H1 (cell line): ENCODE results near the gene OR5AL1. TPM values are rescaled to one million over a fixed set of nuclear protein-coding genes. Genes with fewer than 3 reads are reported as not detected.
A peak's percentile ranks its signal among the peaks of the same experiment; 100 is the strongest.

Experiments used
- CTCF ChIA-PET: fragments of 300-600 bp; sonication (Branson Sonifier 250); formaldehyde crosslinking; loops from one replicate; lab custom pipeline; 2021; ENCODE audit not compliant: partially characterized antibody; lab: Charles Lee
- POLR2A ChIA-PET: fragments of 300-600 bp; sonication (Branson Sonifier 250); formaldehyde crosslinking; loops from one replicate; lab custom pipeline; 2021; ENCODE audit warnings: inconsistent platforms; ENCODE audit not compliant: partially characterized antibody; lab: Charles Lee
- DNase-seq, 2 experiments: peaks; one replicate each; pipeline versions ENCODE4 v3.0.0 to v3.0.0-alpha.2; 2010 to 2022; ENCODE audit warnings: low spot score in 2 of 2, low read depth in 1 of 2, mixed read lengths in 1 of 2
- FAIRE-seq: peaks from 2 replicates; lab custom pipeline; 2011; peaks lifted over from hg19 to GRCh38; lab: Jason Lieb, UNC
- H2AFZ ChIP-seq: 2 replicates; pipeline ENCODE4 v1.8.1; 2012; ENCODE audit warnings: low read length, inconsistent platforms
- H2AK5ac ChIP-seq: 2 replicates; pipeline ENCODE4 v1.6.1; 2013; ENCODE audit warnings: low read depth, low read length
- H2BK120ac ChIP-seq: replicated peaks from 2 replicates; pipeline ENCODE3; 2013; ENCODE audit warnings: low read depth, low read length, inconsistent platforms
- H2BK12ac ChIP-seq: 2 replicates; pipeline ENCODE4 v1.6.1; 2013; ENCODE audit warnings: low read depth, low read length
- H2BK15ac ChIP-seq: 2 replicates; pipeline ENCODE4 v1.6.1; 2013; ENCODE audit warnings: low read length
- H2BK20ac ChIP-seq: 2 replicates; pipeline ENCODE4 v1.6.1; 2013; ENCODE audit warnings: low read length
- H2BK5ac ChIP-seq: 2 replicates; pipeline ENCODE4 v1.6.1; 2013; ENCODE audit warnings: low read depth, low read length
- H3K14ac ChIP-seq: 2 replicates; pipeline ENCODE4 v1.6.1; 2013; ENCODE audit warnings: inconsistent platforms; ENCODE audit not compliant: insufficient read length
- H3K18ac ChIP-seq: 2 replicates; pipeline ENCODE4 v1.6.1; 2013; ENCODE audit warnings: low read length; ENCODE audit errors: extremely low read depth
- H3K23ac ChIP-seq: 2 replicates; pipeline ENCODE4 v1.6.1; 2013; ENCODE audit warnings: inconsistent platforms; ENCODE audit not compliant: insufficient read length
- H3K23me2 ChIP-seq: 2 replicates; pipeline ENCODE4 v1.6.1; 2013; ENCODE audit warnings: low read depth, low read length
- H3K27ac ChIP-seq: 2 replicates; pipeline ENCODE4 v1.6.1; 2011; ENCODE audit warnings: low read depth, low read length, inconsistent platforms
- H3K27me3 ChIP-seq, 4 experiments: replicated peaks in 1 of 4; 1 replicate in 1 of 4; 2 replicates in 3 of 4; pipeline versions ENCODE4 v1.6.1 to v1.8.1; 2011 to 2013; ENCODE audit warnings: low read length in 3 of 4, mild to moderate bottlenecking in 3 of 4, inconsistent platforms in 2 of 4, mixed read lengths in 2 of 4, moderate library complexity in 1 of 4; ENCODE audit not compliant: control insufficient read depth in 3 of 4, insufficient read depth in 3 of 4; ENCODE audit errors: extremely low read depth in 1 of 4
- H3K36me3 ChIP-seq, 4 experiments: 2 replicates each; pipeline versions ENCODE4 v1.6.1 to v1.8.1; 2011 to 2013; ENCODE audit warnings: mild to moderate bottlenecking in 4 of 4, low read length in 3 of 4, moderate library complexity in 2 of 4, control low read depth in 1 of 4, inconsistent platforms in 1 of 4; ENCODE audit not compliant: insufficient read depth in 4 of 4, control insufficient read depth in 2 of 4
- H3K4ac ChIP-seq: replicated peaks from 2 replicates; pipeline ENCODE3; 2013; ENCODE audit warnings: low read length, low read depth, mixed read lengths, inconsistent platforms; ENCODE audit not compliant: insufficient read length
- H3K4me1 ChIP-seq, 4 experiments: replicated peaks in 1 of 4; 1 replicate in 1 of 4; 2 replicates in 3 of 4; pipeline versions ENCODE4 v1.6.1 to v1.8.1; 2011 to 2013; ENCODE audit warnings: low read length in 3 of 4, inconsistent platforms in 2 of 4, mixed read lengths in 1 of 4; ENCODE audit not compliant: insufficient read depth in 4 of 4, control insufficient read depth in 3 of 4
- H3K4me2 ChIP-seq, 2 experiments: 2 replicates each; pipeline versions ENCODE4 v1.6.1 to v1.8.1; 2011 to 2013; ENCODE audit warnings: low read depth in 2 of 2, low read length in 2 of 2, control low read depth in 1 of 2, inconsistent platforms in 1 of 2, mild to moderate bottlenecking in 1 of 2; ENCODE audit not compliant: insufficient read depth in 1 of 2
- H3K4me3 ChIP-seq, 4 experiments: fragments of 200-600, 300-600 bp in 1 of 4; sonication (generic), shearing (Covaris generic), sonication (Bioruptor Twin) in 1 of 4; 2 replicates each; pipeline versions ENCODE4 v1.5.1 to v1.8.1; 2011 to 2016; ENCODE audit warnings: low read length in 4 of 4, low read depth in 3 of 4, control low read depth in 2 of 4, inconsistent platforms in 2 of 4, mild to moderate bottlenecking in 2 of 4, mixed read lengths in 1 of 4, moderate library complexity in 1 of 4; ENCODE audit not compliant: insufficient read depth in 2 of 4; ENCODE audit errors: extremely low read depth in 1 of 4
- H3K56ac ChIP-seq: replicated peaks from 2 replicates; pipeline ENCODE3; 2013; ENCODE audit warnings: low read depth, mild to moderate bottlenecking, mixed read lengths, low read length, inconsistent platforms; ENCODE audit not compliant: insufficient read length
- H3K79me1 ChIP-seq: 2 replicates; pipeline ENCODE4 v1.6.1; 2013; ENCODE audit warnings: low read depth, low read length, control low read depth
- H3K79me2 ChIP-seq, 2 experiments: 2 replicates each; pipeline versions ENCODE4 v1.6.1 to v1.8.1; 2012 to 2013; ENCODE audit warnings: low read length in 2 of 2, mild to moderate bottlenecking in 2 of 2, inconsistent platforms in 1 of 2; ENCODE audit not compliant: insufficient read depth in 2 of 2, control insufficient read depth in 1 of 2
- H3K9ac ChIP-seq, 4 experiments: replicated peaks in 1 of 4; 1 replicate in 1 of 4; 2 replicates in 3 of 4; pipeline versions ENCODE4 v1.6.1 to v1.8.1; 2011 to 2013; ENCODE audit warnings: low read depth in 3 of 4, low read length in 3 of 4, control low read depth in 2 of 4, mild to moderate bottlenecking in 2 of 4, moderate library complexity in 2 of 4, inconsistent platforms in 1 of 4; ENCODE audit errors: extremely low read depth in 1 of 4
- H3K9me3 ChIP-seq, 2 experiments: 2 replicates each; pipeline versions ENCODE4 v1.6.1 to v1.8.1; 2012 to 2013; ENCODE audit warnings: mild to moderate bottlenecking in 2 of 2, moderate library complexity in 2 of 2, control low read depth in 1 of 2, inconsistent platforms in 1 of 2, low read depth in 1 of 2, low read length in 1 of 2, mixed read lengths in 1 of 2; ENCODE audit not compliant: insufficient read depth in 2 of 2
- H4K20me1 ChIP-seq, 2 experiments: replicated peaks in 1 of 2; 2 replicates each; pipeline versions ENCODE3 to v1.8.1; 2011 to 2013; ENCODE audit warnings: inconsistent platforms in 2 of 2, low read length in 2 of 2, mild to moderate bottlenecking in 1 of 2; ENCODE audit not compliant: insufficient read depth in 2 of 2, control insufficient read depth in 1 of 2
- H4K5ac ChIP-seq: 2 replicates; pipeline ENCODE4 v1.6.1; 2013; ENCODE audit warnings: low read length, low read depth, mixed read lengths, inconsistent platforms; ENCODE audit not compliant: insufficient read length
- H4K8ac ChIP-seq: 2 replicates; pipeline ENCODE4 v1.8.0; 2013; ENCODE audit warnings: mild to moderate bottlenecking, moderate library complexity, low read length, inconsistent platforms; ENCODE audit not compliant: insufficient read depth; ENCODE audit errors: extremely low read depth
- H4K91ac ChIP-seq: replicated peaks from 2 replicates; pipeline ENCODE3; 2013; ENCODE audit warnings: low read length, mixed read lengths, inconsistent platforms; ENCODE audit not compliant: insufficient read length
- CEBPB ChIP-seq: IDR thresholded peaks from 2 replicates; pipeline ENCODE4 v1.6.1; 2012; ENCODE audit warnings: low read depth, low read length
- CTCF ChIP-seq, 3 experiments: IDR thresholded peaks; 1 replicate in 2 of 3; 2 replicates in 1 of 3; pipeline versions ENCODE4 v1.5.1 to v1.6.1; 2011; ENCODE audit warnings: low read length in 3 of 3, mild to moderate bottlenecking in 3 of 3, inconsistent platforms in 2 of 3, low read depth in 1 of 3, moderate library complexity in 1 of 3; ENCODE audit not compliant: insufficient read depth in 1 of 3; ENCODE audit errors: control extremely low read depth in 1 of 3
- RAD21 ChIP-seq, 2 experiments: IDR thresholded peaks in 1 of 2; conservative IDR thresholded peaks in 1 of 2; 2 replicates each; pipeline ENCODE4 v1.6.1; 2011; ENCODE audit warnings: low read depth in 2 of 2, low read length in 2 of 2, improper control_type of control experiment in 1 of 2, inconsistent platforms in 1 of 2, mild to moderate bottlenecking in 1 of 2, moderate library complexity in 1 of 2
- WGBS, 2 experiments: shearing (Covaris generic) in 1 of 2; methylation state at CpG; one replicate each; pipeline versions ENCODE4 v1.1.6 to v1.1.7; 2013 to 2015; ENCODE audit warnings: low lambda C conversion rate in 2 of 2, mixed read lengths in 2 of 2, inconsistent platforms in 1 of 2, low coverage in 1 of 2, missing lambda C conversion rate in 1 of 2; ENCODE audit not compliant: insufficient replicate concordance in 2 of 2, insufficient coverage in 1 of 2, insufficient read length in 1 of 2; ENCODE audit errors: extremely low coverage in 1 of 2, missing lambda C conversion rate in 1 of 2; 5-methylcytosine and 5-hydroxymethylcytosine counted together
- polyA plus RNA-seq, 7 experiments: library from polyadenylated mRNA; depleted of rRNA in 3 of 7; stranded (reverse) in 5 of 7; unstranded in 2 of 7; fragments of >200 nt in 5 of 7; fragments of 200-250 nt in 2 of 7; gene quantifications; 1 replicate in 5 of 7; 2 replicates in 1 of 7; 4 replicates in 1 of 7; pipeline versions ENCODE4 v1.2.1 to v1.2.3, GENCODE V29; 2011 to 2013; ENCODE audit warnings: missing spikeins in 2 of 7, mixed read lengths in 2 of 7
- total RNA-seq: library from RNA; stranded (reverse); fragmentation: NEBNext Ultra II Directional; extraction: Animal tissue kit (Norgen Biotek cat#: 25700); gene quantifications from 2 replicates; pipeline ENCODE4 v1.2.1, GENCODE V29; 2021

OR5AL1 gene
- total and polyA plus RNA-seq, 2 of the 8 experiments (the other 6 are each of a cell fraction or from before 2014, with no cell fraction given): not detected

DNA sequence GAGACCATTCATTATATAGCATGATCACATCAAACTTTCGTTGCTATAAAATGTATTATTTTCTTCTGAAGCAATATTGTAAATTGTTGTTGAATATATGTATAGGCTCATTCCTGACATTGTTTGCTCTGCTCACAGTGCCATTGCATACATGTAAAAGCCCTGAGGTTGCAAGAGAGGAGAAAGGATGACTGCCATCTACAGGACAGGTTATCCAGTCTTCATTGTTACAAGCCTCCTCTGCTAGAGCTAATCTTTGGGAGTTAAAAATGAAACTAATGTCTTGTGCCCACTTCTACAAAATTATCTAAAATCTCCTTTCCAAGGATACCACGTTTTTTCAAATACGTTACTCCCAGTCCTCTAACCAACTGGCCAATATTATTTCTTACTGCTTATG lies 16.4 kb upstream of the OR5AL1 start:
- H4K91ac ChIP-seq: no peak overlapping the region
- H3K18ac ChIP-seq: no peak overlapping the region
- no peak overlapping the region for H3K4ac ChIP-seq
- H3K79me2 ChIP-seq: no peaks in the 10 kb centered on the region
- 46% methylated on average over 3 of the region's 3 CpGs; no CpG with 5 or more reads in 1 of the 2 experiments for WGBS, 2 experiments
- no peak overlapping the region for H2BK12ac ChIP-seq
- ChIA-PET POLR2A (no interaction called here), CTCF (interaction anchor here (0.6 to 2.0 kb wide), 7 partner anchors 11 to 384 kb away, joined by 3 to 6 read pairs (median 3); a partner anchor contains a TSS)
- H3K23ac ChIP-seq: no peak overlapping the region
- no peak overlapping the region for H2BK20ac ChIP-seq
- H2AFZ ChIP-seq: no peak overlapping the region
- no peaks in the 10 kb centered on the region for H3K9me3 ChIP-seq
- H2AK5ac ChIP-seq: no peak overlapping the region
- H3K79me1 ChIP-seq: no peaks in the 10 kb centered on the region
- no peak overlapping the region for H4K5ac ChIP-seq
- no peak overlapping the region for H2BK15ac ChIP-seq
- H3K27ac ChIP-seq: no peak overlapping the region
- H3K4me2 ChIP-seq: no peak overlapping the region
- FAIRE-seq (peak; percentile 52), DNase-seq (no peak)
- no peak overlapping the region for H3K9ac ChIP-seq
- H4K8ac ChIP-seq: no peak overlapping the region
- H2BK120ac ChIP-seq: no peak overlapping the region
- H3K4me1 ChIP-seq: no peaks in the 10 kb centered on the region
- TF ChIP-seq RAD21 (IDR thresholded peaks at IDR 0.05 in 1 of 2, conservative IDR thresholded peaks at IDR 0.05 in 1 of 2; ENCODE audit: low read depth in 2 of 2, low read length in 2 of 2): peak; percentile 53 to 56
- no peak for TF ChIP-seq CEBPB
- TF ChIP-seq CTCF (IDR thresholded peaks at IDR 0.05; ENCODE audit: control extremely low read depth in 1 of 3, insufficient read depth in 1 of 3, low read depth in 1 of 3, low read length in 3 of 3): peak in 2 of 3 experiments; percentile 34 to 55; a peak in 3 of 4 replicates
- H3K36me3 ChIP-seq: no peaks in the 10 kb centered on the region
- H3K56ac ChIP-seq: no peak overlapping the region
- no peak overlapping the region for H2BK5ac ChIP-seq
- no peak overlapping the region for H3K4me3 ChIP-seq
- no peaks in the 10 kb centered on the region for H3K27me3 ChIP-seq
- no peak overlapping the region for H3K14ac ChIP-seq
- no peaks in the 10 kb centered on the region for H4K20me1 ChIP-seq
- no peaks in the 10 kb centered on the region for H3K23me2 ChIP-seq
